Vagina (tissue), 2 donors: ENCODE data around the gene HNRNPH2. TPM values are rescaled to one million over a fixed set of nuclear protein-coding genes. Genes with fewer than 3 reads are reported as not detected.

Experiments used
- DNase-seq, 2 donors: peaks; one replicate each; pipeline ENCODE4 v3.0.0-alpha.2; 2017; ENCODE audit errors: extremely low spot score in 2 of 2
- H3K27ac ChIP-seq: fragments of 200-600 bp; sonication (generic); one replicate; pipeline ENCODE4 v1.5.1; 2019
- H3K27me3 ChIP-seq: fragments of 200-600 bp; sonication (generic); one replicate; pipeline ENCODE4 v1.5.1; 2019
- H3K36me3 ChIP-seq, 2 donors: fragments of 200-600 bp; sonication (generic); one replicate each; pipeline ENCODE4 v1.5.1; 2017 to 2019
- H3K4me1 ChIP-seq: fragments of 200-600 bp; sonication (generic); one replicate; pipeline ENCODE4 v1.5.1; 2019
- H3K4me3 ChIP-seq, 2 donors: fragments of 200-600 bp; sonication (generic); 1 replicate in 1 of 2; 2 replicates in 1 of 2; pipeline ENCODE4 v1.5.1; 2016 to 2019
- H3K9me3 ChIP-seq: fragments of 200-600 bp; sonication (generic); one replicate; pipeline ENCODE4 v1.5.1; 2019
- POLR2A ChIP-seq, 2 donors: fragments of 450-650 bp; IDR thresholded peaks; one replicate each; pipeline ENCODE4 v1.6.1; 2017; ENCODE audit warnings: antibody characterized with exemption in 2 of 2, mild to moderate bottlenecking in 2 of 2, moderate library complexity in 2 of 2
- POLR2AphosphoS5 ChIP-seq, 2 donors: sonication (generic); formaldehyde crosslinking; IDR thresholded peaks; one replicate each; pipeline ENCODE4 v1.9.0; 2017; ENCODE audit warnings: antibody characterized with exemption in 2 of 2, mild to moderate bottlenecking in 2 of 2, low read depth in 1 of 2; ENCODE audit not compliant: insufficient read depth in 1 of 2
- intact Hi-C: fragments of 100-400 bp; cut with DNase I; formaldehyde crosslinking; loops from one replicate; pipeline ENCODE4 v1.15.1; 2023
- total RNA-seq: library from RNA; depleted of rRNA; stranded (reverse); fragments of >200 nt; gene quantifications from one replicate; pipeline ENCODE4 v1.2.3, GENCODE V29; 2016
- TF ChIP-seq, protein P1 (sequence below), 3 experiments: fragments of 450-650 bp in 2 of 3; fragments of 200-600 bp in 1 of 3; sonication (generic) in 1 of 3; IDR thresholded peaks; one replicate each; pipeline ENCODE4 v1.5.1; 2017 to 2019; ENCODE audit warnings: antibody characterized with exemption in 3 of 3, mild to moderate bottlenecking in 2 of 3, moderate library complexity in 2 of 3

The HNRNPH2 gene
- total RNA-seq, 1 donor from 2014 or later: 43.2 TPM

- no peaks in the 10 kb centered on the region for H3K36me3 ChIP-seq
- DNase-seq: no peak
- intact Hi-C loops: no loop called here
- H3K27ac ChIP-seq: no peak overlapping the region
- H3K27me3 ChIP-seq: no peaks in the 10 kb centered on the region
- H3K4me1 ChIP-seq: no peaks in the 10 kb centered on the region
- no peak for TF ChIP-seq POLR2AphosphoS5 (IDR thresholded peaks at IDR 0.05; ENCODE audit: insufficient read depth in 1 of 2, low read depth in 1 of 2)
- TF ChIP-seq, protein P1, sequence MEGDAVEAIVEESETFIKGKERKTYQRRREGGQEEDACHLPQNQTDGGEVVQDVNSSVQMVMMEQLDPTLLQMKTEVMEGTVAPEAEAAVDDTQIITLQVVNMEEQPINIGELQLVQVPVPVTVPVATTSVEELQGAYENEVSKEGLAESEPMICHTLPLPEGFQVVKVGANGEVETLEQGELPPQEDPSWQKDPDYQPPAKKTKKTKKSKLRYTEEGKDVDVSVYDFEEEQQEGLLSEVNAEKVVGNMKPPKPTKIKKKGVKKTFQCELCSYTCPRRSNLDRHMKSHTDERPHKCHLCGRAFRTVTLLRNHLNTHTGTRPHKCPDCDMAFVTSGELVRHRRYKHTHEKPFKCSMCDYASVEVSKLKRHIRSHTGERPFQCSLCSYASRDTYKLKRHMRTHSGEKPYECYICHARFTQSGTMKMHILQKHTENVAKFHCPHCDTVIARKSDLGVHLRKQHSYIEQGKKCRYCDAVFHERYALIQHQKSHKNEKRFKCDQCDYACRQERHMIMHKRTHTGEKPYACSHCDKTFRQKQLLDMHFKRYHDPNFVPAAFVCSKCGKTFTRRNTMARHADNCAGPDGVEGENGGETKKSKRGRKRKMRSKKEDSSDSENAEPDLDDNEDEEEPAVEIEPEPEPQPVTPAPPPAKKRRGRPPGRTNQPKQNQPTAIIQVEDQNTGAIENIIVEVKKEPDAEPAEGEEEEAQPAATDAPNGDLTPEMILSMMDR (IDR thresholded peaks at IDR 0.05): no peak
- no peak for TF ChIP-seq POLR2A (IDR thresholded peaks at IDR 0.05)
- no peaks in the 10 kb centered on the region for H3K9me3 ChIP-seq
- no peak overlapping the region for H3K4me3 ChIP-seq
These were observed 54.9 kb downstream of the HNRNPH2 start for GRCh38 chrX:101462892-101463291.

Other genes with a start within 250 kb of the HNRNPH2 start
- 1.5 TPM for gene DRP2, start 188.4 kb upstream of the HNRNPH2 start, total RNA-seq
- 2.5 TPM for gene TAF7L, start 116.9 kb upstream of the HNRNPH2 start, total RNA-seq
- gene TIMM8A, start 59.5 kb upstream of the HNRNPH2 start, total RNA-seq: 5.6 TPM
- 4.4 TPM for gene BTK, start 22.0 kb upstream of the HNRNPH2 start, total RNA-seq
- 514 TPM for gene RPL36A, start 17.2 kb upstream of the HNRNPH2 start, total RNA-seq
- 15.5 TPM for gene GLA, start 297 bp upstream of the HNRNPH2 start, total RNA-seq
- 16.5 TPM for gene ARMCX4, start 77.2 kb downstream of the HNRNPH2 start, total RNA-seq
- gene ARMCX1, start 142.3 kb downstream of the HNRNPH2 start, total RNA-seq: 28.5 TPM
- 12.3 TPM for gene ARMCX6, start 209.8 kb downstream of the HNRNPH2 start, total RNA-seq
- gene ARMCX3, start 214.9 kb downstream of the HNRNPH2 start, total RNA-seq: 25.0 TPM